SK-N-SH treated with all-trans-retinoic acid at 6 μM for 48 hours (cell line): ENCODE measurements around the gene CDC23.

ENCODE experiments used
- ATAC-seq: fragments of 200-7000 bp; cut with Tn5 transposase; 3 replicates; pipeline ENCODE4 v1.9.1; 2020; ENCODE audit warnings: mild to moderate bottlenecking, moderate library complexity
- ARNTL ChIP-seq: fragments of 450-650 bp; formaldehyde crosslinking; IDR thresholded peaks from 2 replicates; pipeline ENCODE4 v1.5.0; 2020; ENCODE audit warnings: low read depth, mild to moderate bottlenecking, moderate library complexity, borderline replicate concordance
- BACH2 ChIP-seq: fragments of 250-450 bp; sonication (Bioruptor Pico); IDR thresholded peaks from 2 replicates; pipeline ENCODE4 v1.9.0; 2021; ENCODE audit warnings: mild to moderate bottlenecking, borderline replicate concordance
- CREB5 ChIP-seq: fragments of 250-450 bp; sonication (Bioruptor Pico); IDR thresholded peaks from 2 replicates; pipeline ENCODE4 v1.5.1; 2020; ENCODE audit warnings: low read depth, mild to moderate bottlenecking, moderate library complexity
- CSDC2 ChIP-seq: fragments of 250-450 bp; sonication (Bioruptor Pico); IDR thresholded peaks from 2 replicates; pipeline ENCODE4 v1.5.0; 2020; ENCODE audit warnings: mild to moderate bottlenecking, moderate library complexity
- CSRNP3 ChIP-seq: fragments of 250-450 bp; sonication (Bioruptor Pico); IDR thresholded peaks from 2 replicates; pipeline ENCODE4 v1.5.1; 2021; ENCODE audit warnings: mild to moderate bottlenecking, moderate library complexity
- ESRRG ChIP-seq: fragments of 250-450 bp; sonication (Bioruptor Pico); IDR thresholded peaks from 2 replicates; pipeline ENCODE4 v1.6.1; 2021; ENCODE audit warnings: mild to moderate bottlenecking
- GLIS3 ChIP-seq: fragments of 250-450 bp; sonication (Bioruptor Pico); IDR thresholded peaks from 2 replicates; pipeline ENCODE4 v1.5.0; 2020; ENCODE audit warnings: mild to moderate bottlenecking, moderate library complexity
- ISL1 ChIP-seq: fragments of 250-450 bp; sonication (Bioruptor Pico); IDR thresholded peaks from 2 replicates; pipeline ENCODE4 v2.1.2; 2022; ENCODE audit warnings: mild to moderate bottlenecking, moderate library complexity
- OSR1 ChIP-seq: fragments of 250-450 bp; sonication (Bioruptor Pico); IDR thresholded peaks from 2 replicates; pipeline ENCODE4 v1.8.0; 2022; ENCODE audit warnings: moderate library complexity, mild to moderate bottlenecking, inconsistent platforms
- PATZ1 ChIP-seq: fragments of 250-450 bp; sonication (Bioruptor Pico); IDR thresholded peaks from 2 replicates; pipeline ENCODE4 v1.8.0; 2020; ENCODE audit warnings: mild to moderate bottlenecking, moderate library complexity, borderline replicate concordance
- POU6F1 ChIP-seq: fragments of 250-450 bp; sonication (Bioruptor Pico); IDR thresholded peaks from 2 replicates; pipeline ENCODE4 v1.8.0; 2021; ENCODE audit warnings: low read depth, mild to moderate bottlenecking, moderate library complexity, borderline replicate concordance
- PPARA ChIP-seq: fragments of 250-450 bp; sonication (Bioruptor Pico); IDR thresholded peaks from 2 replicates; pipeline ENCODE4 v1.5.0; 2020; ENCODE audit warnings: mild to moderate bottlenecking, borderline replicate concordance
- RARB ChIP-seq: fragments of 250-450 bp; sonication (Bioruptor Pico); IDR thresholded peaks from 2 replicates; pipeline ENCODE4 v1.8.0; 2021; ENCODE audit warnings: mild to moderate bottlenecking, moderate library complexity
- SNAI2 ChIP-seq: fragments of 250-450 bp; sonication (Bioruptor Pico); IDR thresholded peaks from 2 replicates; pipeline ENCODE4 v1.5.0; 2020; ENCODE audit warnings: mild to moderate bottlenecking, moderate library complexity
- TCF4 ChIP-seq: fragments of 250-450 bp; sonication (Bioruptor Pico); IDR thresholded peaks from 2 replicates; pipeline ENCODE4 v1.8.0; 2021; ENCODE audit warnings: mild to moderate bottlenecking, moderate library complexity, borderline replicate concordance
- TOX ChIP-seq: fragments of 250-450 bp; sonication (Bioruptor Pico); IDR thresholded peaks from 2 replicates; pipeline ENCODE4 v1.8.0; 2021; ENCODE audit warnings: mild to moderate bottlenecking, moderate library complexity, borderline replicate concordance
- TSHZ2 ChIP-seq: fragments of 250-450 bp; sonication (Bioruptor Pico); IDR thresholded peaks from 2 replicates; pipeline ENCODE4 v1.5.0; 2020; ENCODE audit warnings: mild to moderate bottlenecking, moderate library complexity
- ZFP3 ChIP-seq: fragments of 250-450 bp; sonication (Bioruptor Pico); IDR thresholded peaks from 2 replicates; pipeline ENCODE4 v1.5.0; 2020; ENCODE audit warnings: mild to moderate bottlenecking, moderate library complexity
- ZFP30 ChIP-seq: fragments of 450-650 bp; formaldehyde crosslinking; IDR thresholded peaks from 2 replicates; pipeline ENCODE4 v1.5.0; 2022; ENCODE audit warnings: mild to moderate bottlenecking, moderate library complexity
- ZNF565 ChIP-seq: fragments of 450-650 bp; formaldehyde crosslinking; conservative IDR thresholded peaks from 2 replicates; pipeline ENCODE4 v1.5.0; 2020; ENCODE audit warnings: low read depth, mild to moderate bottlenecking, moderate library complexity
- ZNF8 ChIP-seq: fragments of 450-650 bp; formaldehyde crosslinking; IDR thresholded peaks from 2 replicates; pipeline ENCODE4 v1.5.0; 2020; ENCODE audit warnings: mild to moderate bottlenecking, moderate library complexity

CDC23 gene

GRCh38 chr5:138226910-138227309 lies 13.8 kb upstream of the CDC23 start:
- TF ChIP-seq ISL1 (CRISPR knock-in tag): no peak
- no peak for TF ChIP-seq SNAI2 (CRISPR knock-in tag)
- no peak for ATAC-seq

- no peak for TF ChIP-seq CSRNP3
- no peak for TF ChIP-seq BACH2 (CRISPR knock-in tag)
- no peak for TF ChIP-seq CSDC2 (CRISPR knock-in tag)
- TF ChIP-seq ISL1 (CRISPR knock-in tag): no peak
- no peak for ATAC-seq
Observed at GRCh38 chr5:138224712-138225111, 11.6 kb upstream of the CDC23 start.

- no peak for ATAC-seq
- TF ChIP-seq OSR1 (CRISPR knock-in tag) (no peak), CSDC2 (CRISPR knock-in tag) (no peak), BACH2 (CRISPR knock-in tag) (no peak), ZNF565 (CRISPR knock-in tag) (no peak), GLIS3 (no peak), RARB (no peak), PATZ1 (no peak), ZNF8 (CRISPR knock-in tag) (no peak), ESRRG (CRISPR knock-in tag) (no peak), ZFP30 (CRISPR knock-in tag) (no peak), CREB5 (CRISPR knock-in tag) (no peak), SNAI2 (CRISPR knock-in tag) (no peak), ISL1 (CRISPR knock-in tag) (no peak), TOX (no peak), POU6F1 (no peak), ARNTL (CRISPR knock-in tag) (no peak), ZFP3 (CRISPR knock-in tag) (no peak), TCF4 (CRISPR knock-in tag) (no peak), TSHZ2 (CRISPR knock-in tag) (no peak)
Observed at GRCh38 chr5:138223532-138223931, 10.4 kb upstream of the CDC23 start.

- ATAC-seq: no peak
- no peak for TF ChIP-seq ARNTL (CRISPR knock-in tag)
- no peak for TF ChIP-seq ZNF8 (CRISPR knock-in tag)
- TF ChIP-seq ESRRG (CRISPR knock-in tag): no peak
- no peak for TF ChIP-seq CSDC2 (CRISPR knock-in tag)
- TF ChIP-seq ZNF565 (CRISPR knock-in tag): no peak
- TF ChIP-seq PPARA (CRISPR knock-in tag): no peak
- no peak for TF ChIP-seq SNAI2 (CRISPR knock-in tag)
- TF ChIP-seq TCF4 (CRISPR knock-in tag): no peak
- no peak for TF ChIP-seq CREB5 (CRISPR knock-in tag)
- TF ChIP-seq RARB: no peak
- no peak for TF ChIP-seq POU6F1
- no peak for TF ChIP-seq ISL1 (CRISPR knock-in tag)
- TF ChIP-seq PATZ1: no peak
Observed at GRCh38 chr5:138216799-138217198, 3.7 kb upstream of the CDC23 start.
